ENCODE data around the gene ESR1.

- TF ChIP-seq YY1 (IDR thresholded peaks at IDR 0.05; ENCODE audit: low read depth) (no peak), RFX5 (IDR thresholded peaks at IDR 0.05; ENCODE audit: low read length) (no peak), RXRA (IDR thresholded peaks at IDR 0.05; ENCODE audit: borderline replicate concordance, low read depth) (no peak), CTCF (IDR thresholded peaks at IDR 0.05) (no peak), FOXJ3 (CRISPR knock-in tag; IDR thresholded peaks at IDR 0.05) (no peak), SIN3A (IDR thresholded peaks at IDR 0.05; ENCODE audit: borderline replicate concordance, low read depth, low read length) (no peak), GABPA (IDR thresholded peaks at IDR 0.05; ENCODE audit: low read depth) (no peak), TAF1 (IDR thresholded peaks at IDR 0.05; ENCODE audit: borderline replicate concordance, low read depth, low read length) (no peak), REST (IDR thresholded peaks at IDR 0.05; ENCODE audit: low read depth, low read length) (no peak), JUND (IDR thresholded peaks at IDR 0.05) (no peak), FOXM1 (IDR thresholded peaks at IDR 0.05; ENCODE audit: low read depth) (no peak), EZH2phosphoT487 (IDR thresholded peaks at IDR 0.05; ENCODE audit: borderline replicate concordance, low read depth) (no peak)
Observed at GRCh38 chr6:152136449-152136825, 329.0 kb downstream of the ESR1 start.

Data from SK-N-SH (cell line).